ENCODE data around the gene RARG.

GRCh38 chr12:53196486-53196885, 35.5 kb downstream of the RARG start:
- TF ChIP-seq EZH2 (IDR thresholded peaks at IDR 0.05; ENCODE audit: borderline replicate concordance, low read depth, low read length, poor library complexity, severe bottlenecking) (no peak), CTCF (conservative IDR thresholded peaks at IDR 0.05; ENCODE audit: low read depth, low read length) (no peak)
